Right lobe of liver (tissue), 4 donors: ENCODE results near the gene TMPRSS2.

Experiments used
- POLR2A ChIP-seq: fragments of 450-650 bp; IDR thresholded peaks from one replicate; pipeline ENCODE4 v1.6.1; 2017; ENCODE audit warnings: antibody characterized with exemption, mild to moderate bottlenecking
- TF ChIP-seq, protein P1 (sequence below), 4 donors: fragments of 200-600 bp in 3 of 4; fragments of 450-650 bp in 1 of 4; IDR thresholded peaks; one replicate each; pipeline versions ENCODE4 v1.5.1 to v1.8.0; 2016 to 2022; ENCODE audit warnings: antibody characterized with exemption in 4 of 4, mild to moderate bottlenecking in 2 of 4
- donor health status: DM: no; HTN: no; CAD: no.
- donor health status: DM: no; HTN: no; CAD: no.
- donor health status: DM: no; HTN: yes; CAD: no.

DNA sequence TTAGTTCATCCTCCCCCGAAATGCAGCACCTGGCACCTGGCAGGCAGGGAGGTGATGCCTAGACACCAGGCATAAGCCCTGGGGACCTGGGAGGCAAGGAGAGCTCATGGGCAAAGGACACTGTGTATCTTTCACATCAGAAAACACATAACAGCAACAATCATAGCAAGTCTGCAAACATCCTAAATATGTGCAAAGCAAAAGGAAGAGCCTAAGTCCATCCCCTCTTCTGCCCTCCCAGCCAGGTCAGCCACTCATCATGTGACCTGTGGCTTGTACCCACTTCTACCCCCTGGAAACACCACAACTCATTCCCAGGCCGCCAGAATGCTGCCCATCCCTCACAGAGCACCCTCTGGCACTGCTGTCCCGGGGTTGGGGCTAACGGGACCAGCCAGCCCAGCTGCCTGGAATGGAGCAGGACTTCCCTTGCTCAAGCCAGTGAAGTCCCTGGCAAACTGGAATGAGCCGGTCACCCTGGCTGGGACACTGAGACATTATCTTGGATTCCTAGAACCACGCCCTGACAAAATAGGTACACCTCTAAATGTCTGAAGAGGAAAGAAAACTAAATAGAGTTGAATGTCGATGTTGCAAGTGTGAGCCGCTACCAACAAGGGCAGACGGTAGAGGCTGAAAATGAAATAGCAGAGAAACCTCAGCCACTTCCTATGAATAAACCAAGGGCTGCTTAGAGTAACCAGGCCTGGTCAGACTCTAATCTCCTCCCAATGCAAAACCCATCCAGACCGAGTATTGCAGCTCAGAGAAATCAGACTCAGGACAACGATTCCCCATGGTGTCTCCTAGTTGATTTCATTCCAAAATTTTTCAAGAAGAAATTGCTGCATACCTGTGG lies 29.4 kb downstream of the TMPRSS2 start:
- TF ChIP-seq, protein P1, sequence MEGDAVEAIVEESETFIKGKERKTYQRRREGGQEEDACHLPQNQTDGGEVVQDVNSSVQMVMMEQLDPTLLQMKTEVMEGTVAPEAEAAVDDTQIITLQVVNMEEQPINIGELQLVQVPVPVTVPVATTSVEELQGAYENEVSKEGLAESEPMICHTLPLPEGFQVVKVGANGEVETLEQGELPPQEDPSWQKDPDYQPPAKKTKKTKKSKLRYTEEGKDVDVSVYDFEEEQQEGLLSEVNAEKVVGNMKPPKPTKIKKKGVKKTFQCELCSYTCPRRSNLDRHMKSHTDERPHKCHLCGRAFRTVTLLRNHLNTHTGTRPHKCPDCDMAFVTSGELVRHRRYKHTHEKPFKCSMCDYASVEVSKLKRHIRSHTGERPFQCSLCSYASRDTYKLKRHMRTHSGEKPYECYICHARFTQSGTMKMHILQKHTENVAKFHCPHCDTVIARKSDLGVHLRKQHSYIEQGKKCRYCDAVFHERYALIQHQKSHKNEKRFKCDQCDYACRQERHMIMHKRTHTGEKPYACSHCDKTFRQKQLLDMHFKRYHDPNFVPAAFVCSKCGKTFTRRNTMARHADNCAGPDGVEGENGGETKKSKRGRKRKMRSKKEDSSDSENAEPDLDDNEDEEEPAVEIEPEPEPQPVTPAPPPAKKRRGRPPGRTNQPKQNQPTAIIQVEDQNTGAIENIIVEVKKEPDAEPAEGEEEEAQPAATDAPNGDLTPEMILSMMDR (IDR thresholded peaks at IDR 0.05), result no peak
- TF ChIP-seq POLR2A, result no peak
